ENCODE results near the gene CSNK1E.

DNA sequence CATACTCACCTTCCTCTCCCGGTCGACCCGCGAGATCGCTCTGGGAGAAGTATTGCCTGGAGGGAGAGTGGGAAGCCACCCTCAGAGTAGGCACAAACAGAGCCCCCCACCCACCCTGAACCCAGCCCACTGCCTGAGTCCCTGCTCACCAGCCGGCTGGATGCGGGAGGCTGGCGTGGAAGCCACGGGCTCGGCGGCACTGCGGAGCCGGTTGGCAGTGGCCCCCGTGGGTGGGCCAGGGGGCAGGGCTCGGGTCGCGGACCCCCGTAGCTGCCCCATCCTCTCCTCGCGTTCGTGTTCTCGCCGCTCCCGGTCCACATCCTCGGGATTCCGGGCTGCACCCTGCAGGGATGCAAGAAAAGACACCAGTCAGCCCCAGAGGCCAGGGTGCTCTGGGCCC, 23.0 kb downstream of the CSNK1E start:
- TF ChIP-seq, protein P1, sequence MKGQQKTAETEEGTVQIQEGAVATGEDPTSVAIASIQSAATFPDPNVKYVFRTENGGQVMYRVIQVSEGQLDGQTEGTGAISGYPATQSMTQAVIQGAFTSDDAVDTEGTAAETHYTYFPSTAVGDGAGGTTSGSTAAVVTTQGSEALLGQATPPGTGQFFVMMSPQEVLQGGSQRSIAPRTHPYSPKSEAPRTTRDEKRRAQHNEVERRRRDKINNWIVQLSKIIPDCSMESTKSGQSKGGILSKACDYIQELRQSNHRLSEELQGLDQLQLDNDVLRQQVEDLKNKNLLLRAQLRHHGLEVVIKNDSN (IDR thresholded peaks at IDR 0.05; ENCODE audit: borderline replicate concordance, extremely low read length, insufficient read depth, low read depth, low read length), result no peak
- TF ChIP-seq, protein P2, sequence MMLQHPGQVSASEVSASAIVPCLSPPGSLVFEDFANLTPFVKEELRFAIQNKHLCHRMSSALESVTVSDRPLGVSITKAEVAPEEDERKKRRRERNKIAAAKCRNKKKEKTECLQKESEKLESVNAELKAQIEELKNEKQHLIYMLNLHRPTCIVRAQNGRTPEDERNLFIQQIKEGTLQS (IDR thresholded peaks at IDR 0.05; ENCODE audit: borderline replicate concordance, extremely low read depth, low read depth, low read length), result no peak
- TF ChIP-seq, protein P3, sequence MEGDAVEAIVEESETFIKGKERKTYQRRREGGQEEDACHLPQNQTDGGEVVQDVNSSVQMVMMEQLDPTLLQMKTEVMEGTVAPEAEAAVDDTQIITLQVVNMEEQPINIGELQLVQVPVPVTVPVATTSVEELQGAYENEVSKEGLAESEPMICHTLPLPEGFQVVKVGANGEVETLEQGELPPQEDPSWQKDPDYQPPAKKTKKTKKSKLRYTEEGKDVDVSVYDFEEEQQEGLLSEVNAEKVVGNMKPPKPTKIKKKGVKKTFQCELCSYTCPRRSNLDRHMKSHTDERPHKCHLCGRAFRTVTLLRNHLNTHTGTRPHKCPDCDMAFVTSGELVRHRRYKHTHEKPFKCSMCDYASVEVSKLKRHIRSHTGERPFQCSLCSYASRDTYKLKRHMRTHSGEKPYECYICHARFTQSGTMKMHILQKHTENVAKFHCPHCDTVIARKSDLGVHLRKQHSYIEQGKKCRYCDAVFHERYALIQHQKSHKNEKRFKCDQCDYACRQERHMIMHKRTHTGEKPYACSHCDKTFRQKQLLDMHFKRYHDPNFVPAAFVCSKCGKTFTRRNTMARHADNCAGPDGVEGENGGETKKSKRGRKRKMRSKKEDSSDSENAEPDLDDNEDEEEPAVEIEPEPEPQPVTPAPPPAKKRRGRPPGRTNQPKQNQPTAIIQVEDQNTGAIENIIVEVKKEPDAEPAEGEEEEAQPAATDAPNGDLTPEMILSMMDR (IDR thresholded peaks at IDR 0.05 in 2 of 3, conservative IDR thresholded peaks at IDR 0.05 in 1 of 3; ENCODE audit: control insufficient read depth in 2 of 3, extremely low read depth in 1 of 3, insufficient read depth in 1 of 3, low read depth in 3 of 3, low read length in 3 of 3), result no peak
- no peak for TF ChIP-seq EGR1 (IDR thresholded peaks at IDR 0.05; ENCODE audit: borderline replicate concordance in 1 of 2, low read depth in 2 of 2, low read length in 2 of 2)
